Thoracic aorta (tissue), 2 donors: Measurements from ENCODE around the gene ATPAF1. TPM values are rescaled to one million over a fixed set of nuclear protein-coding genes. Genes with fewer than 3 reads are reported as not detected.

ENCODE experiments used
- ATAC-seq: fragments of 150-250 bp; one replicate; pipeline ENCODE4 v1.8.0; 2017; ENCODE audit warnings: low read depth; ENCODE audit not compliant: insufficient number of reproducible peaks, low FRiP score
- DNase-seq: peaks from one replicate; pipeline ENCODE4 v3.0.0-alpha.2; 2020; ENCODE audit warnings: low spot score
- H3K27ac ChIP-seq, 2 donors: fragments of 200-600 bp; sonication (generic); 1 replicate in 1 of 2; 2 replicates in 1 of 2; pipeline ENCODE4 v1.5.1; 2016; ENCODE audit warnings: mild to moderate bottlenecking in 2 of 2, moderate library complexity in 2 of 2
- H3K27me3 ChIP-seq: fragments of 200-600 bp; sonication (generic); replicated peaks from 2 replicates; pipeline ENCODE4 v1.6.0; 2016; ENCODE audit warnings: mild to moderate bottlenecking; ENCODE audit not compliant: insufficient read depth
- H3K36me3 ChIP-seq: fragments of 200-600 bp; sonication (generic); one replicate; pipeline ENCODE4 v1.5.1; 2016
- H3K4me1 ChIP-seq, 2 donors: fragments of 200-600 bp; sonication (generic); 1 replicate in 1 of 2; 2 replicates in 1 of 2; pipeline versions ENCODE4 v1.5.1 to v1.6.0; 2016; ENCODE audit warnings: low read depth in 2 of 2, mild to moderate bottlenecking in 1 of 2; ENCODE audit not compliant: control insufficient read depth in 1 of 2
- H3K4me3 ChIP-seq: fragments of 200-600 bp; sonication (generic); 2 replicates; pipeline ENCODE4 v1.5.1; 2016; ENCODE audit warnings: mild to moderate bottlenecking
- H3K9me3 ChIP-seq: fragments of 200-600 bp; sonication (generic); 2 replicates; pipeline ENCODE4 v1.5.1; 2016
- CTCF ChIP-seq: fragments of 200-600 bp; sonication (generic); IDR thresholded peaks from one replicate; pipeline ENCODE4 v1.5.1; 2019; ENCODE audit warnings: antibody characterized with exemption
- total RNA-seq, 2 donors: library from RNA; depleted of rRNA; stranded (reverse); fragments of >200 nt; gene quantifications; one replicate each; pipeline versions ENCODE4 v1.1.0 to v1.2.3, GENCODE V29; 2016

ATPAF1 gene
- total RNA-seq, 2 donors from 2014 or later, result 38.5 to 55.6 TPM

DNA sequence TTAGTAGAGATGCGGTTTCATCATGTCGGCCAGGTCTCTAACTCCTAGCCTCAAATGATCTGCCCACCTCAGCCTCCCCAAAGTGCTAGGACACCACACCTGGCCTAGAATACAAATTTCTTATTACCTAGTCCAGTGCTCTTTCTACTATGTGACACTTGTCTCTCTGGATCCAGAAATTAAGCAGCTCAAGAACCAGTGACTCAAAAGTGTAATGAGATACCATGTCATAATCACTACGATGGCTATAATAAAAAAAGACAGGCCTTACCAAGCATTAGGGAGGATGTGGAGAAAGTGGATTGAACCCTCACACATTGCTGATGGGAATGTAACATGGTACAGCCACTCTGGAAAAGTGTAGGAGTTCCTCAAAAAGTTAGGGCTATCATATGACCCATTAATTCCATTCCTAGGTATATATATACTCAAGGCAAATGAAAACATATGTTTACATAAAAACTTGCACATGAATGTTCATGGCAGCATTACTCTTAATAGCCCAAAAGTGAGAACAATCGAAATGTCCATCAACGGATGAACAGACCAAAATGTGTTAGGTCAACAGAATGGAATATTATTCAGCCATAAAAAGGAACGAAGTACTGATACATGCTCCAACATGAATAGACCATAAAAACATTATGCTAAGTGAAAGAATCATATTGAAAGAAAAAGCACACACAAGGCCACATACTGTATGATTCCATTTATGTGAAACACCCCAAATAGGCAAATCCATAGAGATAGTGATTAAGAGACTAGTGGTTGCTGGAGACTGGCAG lies 11.8 kb upstream of the ATPAF1 start:
- Histone ChIP-seq H3K27me3 (no peaks in the 10 kb centered on the region), H3K27ac (no peak overlapping the region), H3K4me3 (no peak overlapping the region), H3K36me3 (peaks cover 51% of the 10 kb centered on the region), H3K4me1 (no peaks in the 10 kb centered on the region), H3K9me3 (no peaks in the 10 kb centered on the region)
- ATAC-seq, result no peak
- no peak for TF ChIP-seq CTCF
- DNase-seq, result no peak

DNA sequence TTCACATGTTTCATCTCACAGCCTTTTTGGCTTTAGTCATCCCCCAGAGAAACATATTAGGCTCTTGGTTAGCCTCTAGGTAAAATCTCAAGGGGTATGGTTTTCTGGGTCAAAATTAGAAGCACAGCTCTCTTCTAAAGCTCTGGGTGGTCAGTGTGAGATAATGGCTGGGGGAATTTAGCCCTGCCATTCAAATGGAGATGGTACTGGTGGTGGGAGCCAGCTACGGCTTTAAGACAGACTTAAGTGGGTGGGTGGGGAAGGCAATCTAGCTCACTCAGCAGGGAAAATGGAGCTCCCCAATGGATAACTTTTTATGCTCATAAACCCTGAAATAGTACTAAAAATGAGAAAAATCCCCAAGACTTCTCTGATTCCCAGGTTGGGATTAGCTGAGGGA lies 9.2 kb upstream of the ATPAF1 start:
- ATAC-seq (no peak), DNase-seq (no peak)
- TF ChIP-seq CTCF, result no peak
- Histone ChIP-seq H3K4me1 (no peaks in the 10 kb centered on the region), H3K27ac (no peak overlapping the region), H3K36me3 (peaks cover 26% of the 10 kb centered on the region), H3K9me3 (no peaks in the 10 kb centered on the region), H3K4me3 (no peak overlapping the region), H3K27me3 (no peaks in the 10 kb centered on the region)

DNA sequence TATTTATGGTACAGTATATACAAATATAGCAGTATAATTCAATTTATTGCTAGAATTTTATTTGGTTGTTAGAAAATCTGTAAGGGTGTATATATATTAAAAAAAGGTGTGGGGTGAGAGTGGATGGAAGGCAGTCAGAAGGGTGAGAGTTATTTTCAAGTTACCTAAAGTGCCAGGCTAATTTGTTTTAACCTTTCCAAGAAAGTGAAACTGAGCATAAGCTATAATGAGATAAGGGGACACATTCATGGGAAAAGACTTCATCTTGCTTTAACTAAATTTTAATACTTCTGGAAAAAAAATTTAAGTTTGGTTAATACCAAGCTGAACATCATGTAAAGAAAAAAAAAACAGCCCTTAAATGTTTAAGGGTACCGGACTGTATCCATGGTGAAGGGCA lies 8.4 kb upstream of the ATPAF1 start:
- Histone ChIP-seq H3K9me3 (no peaks in the 10 kb centered on the region), H3K4me1 (no peaks in the 10 kb centered on the region), H3K4me3 (no peak overlapping the region), H3K36me3 (peaks cover 22% of the 10 kb centered on the region), H3K27ac (no peak overlapping the region), H3K27me3 (no peaks in the 10 kb centered on the region)
- DNase-seq (no peak), ATAC-seq (no peak)
- no peak for TF ChIP-seq CTCF

GRCh38 chr1:46675549-46676314 lies 7.6 kb upstream of the ATPAF1 start:
- Histone ChIP-seq H3K27me3 (no peaks in the 10 kb centered on the region), H3K9me3 (no peaks in the 10 kb centered on the region), H3K27ac (no peak overlapping the region), H3K4me1 (no peaks in the 10 kb centered on the region), H3K4me3 (no peak overlapping the region), H3K36me3 (peaks cover 15% of the 10 kb centered on the region)
- TF ChIP-seq CTCF, result no peak
- no peak for ATAC-seq
- no peak for DNase-seq

- peaks cover 4% of the 10 kb centered on the region for H3K36me3 ChIP-seq
- no peak for TF ChIP-seq CTCF
- no peaks in the 10 kb centered on the region for H3K9me3 ChIP-seq
- H3K4me3 ChIP-seq, result no peak overlapping the region
- no peaks in the 10 kb centered on the region for H3K27me3 ChIP-seq
- H3K4me1 ChIP-seq, result no peaks in the 10 kb centered on the region
- DNase-seq, result no peak
- ATAC-seq, result no peak
- H3K27ac ChIP-seq, result no peak overlapping the region
Measured at GRCh38 chr1:46673749-46674182, 5.6 kb upstream of the ATPAF1 start.
